ENCODE measurements around the gene NDUFB10.

- TF ChIP-seq POLR2A (IDR thresholded peaks at IDR 0.05; ENCODE audit: low read depth, low read length) (no peak), CBX3 (IDR thresholded peaks at IDR 0.05; ENCODE audit: borderline replicate concordance, low read depth) (no peak), CTCF (IDR thresholded peaks at IDR 0.05 in 2 of 3, conservative IDR thresholded peaks at IDR 0.05 in 1 of 3; ENCODE audit: control insufficient read depth in 2 of 3, extremely low read depth in 1 of 3, insufficient read depth in 1 of 3, low read depth in 3 of 3, low read length in 3 of 3) (no peak)
Observed at GRCh38 chr16:1953734-1954133, 5.6 kb upstream of the NDUFB10 start.

Data from GM12878 (cell line).